HepG2 (cell line): ENCODE measurements around the gene FEM1B. TPM values are rescaled to one million over a fixed set of nuclear protein-coding genes. Genes with fewer than 3 reads are reported as not detected.
A peak's percentile ranks its signal among the peaks of the same experiment; 100 is the strongest.

Experiments used
- ATAC-seq: fragments of 200-7000 bp; cut with Tn5 transposase; 3 replicates; pipeline ENCODE4 v1.9.1; 2020; ENCODE audit warnings: mild to moderate bottlenecking, moderate library complexity
- BruUV-seq: library from RNA; stranded (reverse); fragments of 400-500 nt; replicated peaks from 2 replicates; lab custom pipeline; 2021; lab: Mats Ljungman, UMichigan
- CTCF ChIA-PET: fragments of 300-600 bp; formaldehyde crosslinking; extraction: SDS; loops from one replicate; lab custom pipeline; 2021; ENCODE audit warnings: low total read pairs, inconsistent platforms, low intra/inter-chr PET ratio; lab: Yijun Ruan, JAX
- POLR2A ChIA-PET: fragments of 350-600 bp; sonication (Branson Sonifier 250); formaldehyde crosslinking; loops from one replicate; lab custom pipeline; 2020; ENCODE audit warnings: antibody characterized with exemption, inconsistent platforms; lab: Yijun Ruan, JAX
- DNase-seq: peaks from one replicate; pipeline ENCODE4 v3.0.0-alpha.2; 2015; ENCODE audit warnings: low spot score
- FAIRE-seq: peaks from 3 replicates; lab custom pipeline; 2011; peaks lifted over from hg19 to GRCh38; lab: Jason Lieb, UNC
- H2AFZ ChIP-seq: one replicate; pipeline ENCODE4 v1.6.1; 2011; ENCODE audit warnings: low read length, inconsistent platforms
- H3K27ac ChIP-seq: fragments of 300-600 bp; 3 replicates; pipeline ENCODE4 v1.8.0; 2011; ENCODE audit warnings: mixed run types, mild to moderate bottlenecking, mixed read lengths, low read length, inconsistent platforms; ENCODE audit not compliant: insufficient read depth; ENCODE audit errors: extremely low read length
- H3K27me3 ChIP-seq, 2 experiments: fragments of 200-600 bp in 1 of 2; 2 replicates in 1 of 2; 3 replicates in 1 of 2; pipeline versions ENCODE4 v1.6.0 to v1.8.0; 2011; ENCODE audit warnings: low read length in 2 of 2, mild to moderate bottlenecking in 2 of 2, moderate library complexity in 2 of 2, inconsistent platforms in 1 of 2; ENCODE audit not compliant: insufficient read depth in 2 of 2, control insufficient read depth in 1 of 2
- H3K36me3 ChIP-seq, 2 experiments: fragments of 200-600 bp in 1 of 2; replicated peaks in 1 of 2; 2 replicates in 1 of 2; 3 replicates in 1 of 2; pipeline versions ENCODE4 v1.5.1 to v1.8.0; 2011; ENCODE audit warnings: low read length in 2 of 2, inconsistent platforms in 1 of 2; ENCODE audit not compliant: insufficient read depth in 2 of 2, control insufficient read depth in 1 of 2
- H3K4me1 ChIP-seq: 2 replicates; pipeline ENCODE4 v1.5.1; 2012; ENCODE audit warnings: low read length, inconsistent platforms; ENCODE audit not compliant: insufficient read depth
- H3K4me2 ChIP-seq: 2 replicates; pipeline ENCODE4 v1.6.0; 2011; ENCODE audit warnings: low read depth, low read length, inconsistent platforms
- H3K4me3 ChIP-seq, 3 experiments: fragments of 200-600 bp in 1 of 3; sonication (generic), shearing (Covaris generic) in 1 of 3; replicated peaks in 1 of 3; 2 replicates each; pipeline ENCODE4 v1.5.1; 2011 to 2016; ENCODE audit warnings: low read length in 3 of 3, inconsistent platforms in 2 of 3, low read depth in 2 of 3, mild to moderate bottlenecking in 2 of 3, control low read depth in 1 of 3, mixed read lengths in 1 of 3; ENCODE audit not compliant: insufficient read depth in 1 of 3
- H3K79me2 ChIP-seq: one replicate; pipeline ENCODE4 v1.6.1; 2011; ENCODE audit warnings: low read length, inconsistent platforms; ENCODE audit not compliant: insufficient read depth
- H3K9ac ChIP-seq: 2 replicates; pipeline ENCODE4 v1.6.0; 2011; ENCODE audit warnings: mild to moderate bottlenecking, low read depth, low read length, inconsistent platforms; ENCODE audit not compliant: insufficient read depth
- H3K9me3 ChIP-seq: 2 replicates; pipeline ENCODE4 v1.5.1; 2012; ENCODE audit warnings: mild to moderate bottlenecking, low read length
- H4K20me1 ChIP-seq: 2 replicates; pipeline ENCODE4 v1.6.0; 2011; ENCODE audit warnings: inconsistent platforms, mild to moderate bottlenecking, low read length, moderate library complexity; ENCODE audit not compliant: insufficient read depth
- DNMT1 ChIP-seq: sonication (generic); formaldehyde crosslinking; IDR thresholded peaks from 2 replicates; pipeline ENCODE4 v1.5.1; 2020; ENCODE audit warnings: mild to moderate bottlenecking, missing genetic modification reagents
- DR1 ChIP-seq: sonication (generic); formaldehyde crosslinking; IDR thresholded peaks from 2 replicates; pipeline ENCODE4 v1.8.0; 2021; ENCODE audit warnings: mild to moderate bottlenecking, missing genetic modification reagents, inconsistent platforms
- HMGA1 ChIP-seq: sonication (generic); formaldehyde crosslinking; conservative IDR thresholded peaks from 2 replicates; pipeline ENCODE4 v1.4.0; 2020; ENCODE audit warnings: missing genetic modification reagents
- NR1H2 ChIP-seq: sonication (generic); formaldehyde crosslinking; IDR thresholded peaks from 2 replicates; pipeline ENCODE4 v1.8.1; 2022; ENCODE audit warnings: low read depth, missing genetic modification reagents, borderline replicate concordance
- NR2F6 ChIP-seq, 2 experiments: IDR thresholded peaks; 2 replicates each; pipeline ENCODE4 v1.6.1; 2016; ENCODE audit warnings: antibody characterized with exemption in 1 of 2, mild to moderate bottlenecking in 1 of 2
- ONECUT2 ChIP-seq: sonication (generic); formaldehyde crosslinking; IDR thresholded peaks from 2 replicates; pipeline ENCODE4 v1.4.0; 2020; ENCODE audit warnings: missing genetic modification reagents
- RNF219 ChIP-seq: sonication (generic); formaldehyde crosslinking; IDR thresholded peaks from 2 replicates; pipeline ENCODE4 v1.5.0; 2020; ENCODE audit warnings: mild to moderate bottlenecking, missing genetic modification reagents
- SNAPC4 ChIP-seq: sonication (generic); formaldehyde crosslinking; IDR thresholded peaks from 2 replicates; pipeline ENCODE4 v1.4.0; 2020; ENCODE audit warnings: mild to moderate bottlenecking, missing genetic modification reagents
- ZBTB49 ChIP-seq: sonication (generic); formaldehyde crosslinking; IDR thresholded peaks from 2 replicates; pipeline ENCODE4 v1.4.0; 2020; ENCODE audit warnings: missing genetic modification reagents, borderline replicate concordance
- ZNF564 ChIP-seq: sonication (generic); formaldehyde crosslinking; IDR thresholded peaks from 2 replicates; pipeline ENCODE4 v1.8.1; 2023; ENCODE audit warnings: mild to moderate bottlenecking, missing genetic modification reagents
- ZNF773 ChIP-seq: sonication (generic); formaldehyde crosslinking; IDR thresholded peaks from 2 replicates; pipeline ENCODE4 v1.4.0; 2020; ENCODE audit warnings: missing genetic modification reagents, borderline replicate concordance
- WGBS: methylation state at CpG from one replicate; pipeline ENCODE4 v1.1.6; 2017; ENCODE audit warnings: low lambda C conversion rate; 5-methylcytosine and 5-hydroxymethylcytosine counted together
- in situ Hi-C: cut with HindIII; loops from 2 replicates; pipeline ENCODE4 v1.10.0; 2017; ENCODE audit warnings: low pct_unique_long_range_greater_than_20kb; ENCODE audit not compliant: extremely low pct_ligation_motif_present
- intact Hi-C: fragments of 100-400 bp; cut with micrococcal nuclease; formaldehyde crosslinking; loops from one replicate; pipeline ENCODE4 v1.10.0; 2022; ENCODE audit not compliant: unreplicated experiment
- polyA plus RNA-seq, 8 experiments: library from polyadenylated mRNA; depleted of rRNA in 3 of 8; stranded (reverse) in 7 of 8; unstranded in 1 of 8; fragments of >200 nt; fragmentation: Illumina TruSeq in 4 of 8; extraction: Trizol in 4 of 8; gene quantifications; 2 replicates each; pipeline versions ENCODE4 v1.2.1 to v1.2.3, GENCODE V29; 2011 to 2016; ENCODE audit warnings: low read depth in 4 of 8, missing spikeins in 1 of 8, mixed read lengths in 1 of 8; ENCODE audit not compliant: insufficient read depth in 1 of 8
- total RNA-seq, 5 experiments: library from RNA; depleted of rRNA; stranded (reverse); fragments of >200 nt; fragmentation: Illumina TruSeq; extraction: Trizol; gene quantifications; 2 replicates each; pipeline ENCODE4 v1.2.3, GENCODE V29; 2016; ENCODE audit warnings: low read depth in 1 of 5

FEM1B gene
- total and polyA plus RNA-seq, 2 of the 13 experiments (the other 11 are each of a cell fraction or from before 2014, with no cell fraction given): 38.1 to 40.0 TPM

GRCh38 chr15:68300115-68300940, 22.8 kb downstream of the FEM1B start:
- H3K36me3 ChIP-seq: peaks cover 0 to under 1% of the 10 kb centered on the region in 2 experiments; a peak in 1 of 5 replicates
- POLR2A ChIA-PET: interaction anchor here (1.2 to 4.2 kb wide), 3 partner anchors 23 to 95 kb away, joined by 3 to 51 read pairs (median 3); partner anchors contain the start of genes CALML4 and FEM1B
- in situ Hi-C loops: loop anchor here (5.0 kb wide), 1 partner anchor 43 kb away; no protein-coding TSS in a partner anchor
- peak overlapping the region; percentile 56 for H3K27ac ChIP-seq
- ATAC-seq (peak; percentile 67), FAIRE-seq (peak; percentile 74), DNase-seq (peak; percentile 83)
- H3K27me3 ChIP-seq: no peaks in the 10 kb centered on the region
- H3K4me2 ChIP-seq: peak overlapping the region; percentile 76
- CTCF ChIA-PET: no interaction called here
- no peak overlapping the region for H3K9ac ChIP-seq
- WGBS: 20% methylated on average over 5 of the region's 6 CpGs
- H3K79me2 ChIP-seq: no peaks in the 10 kb centered on the region
- peak overlapping the region in 2 of 3 experiments; percentile 36 to 39; a peak in 2 of 6 replicates for H3K4me3 ChIP-seq
- BruUV-seq: no TSS peak
- no peak overlapping the region for H2AFZ ChIP-seq
- H3K9me3 ChIP-seq: no peaks in the 10 kb centered on the region
- H3K4me1 ChIP-seq: peaks cover 71% of the 10 kb centered on the region
- intact Hi-C loops: no loop called here
- H4K20me1 ChIP-seq: no peaks in the 10 kb centered on the region
- no peak for TF ChIP-seq DR1 (CRISPR knock-in tag)
- TF ChIP-seq RNF219 (CRISPR knock-in tag): no peak
- TF ChIP-seq ZNF564 (CRISPR knock-in tag): no peak
- no peak for TF ChIP-seq ZNF773
- TF ChIP-seq ONECUT2 (CRISPR knock-in tag): no peak
- TF ChIP-seq SNAPC4 (CRISPR knock-in tag): no peak
- TF ChIP-seq NR2F6 (IDR thresholded peaks at IDR 0.05): peak; percentile 44; the same call in 1 of the 2 replicates
- TF ChIP-seq NR2F6 (CRISPR knock-in tag; IDR thresholded peaks at IDR 0.05): no peak
- no peak for TF ChIP-seq NR1H2 (CRISPR knock-in tag)
- no peak for TF ChIP-seq ZBTB49 (CRISPR knock-in tag)
- no peak for TF ChIP-seq HMGA1 (CRISPR knock-in tag)
- no peak for TF ChIP-seq DNMT1 (CRISPR knock-in tag)
